GM23338 (cell line): ENCODE measurements around the gene MAP3K6. TPM values are rescaled to one million over a fixed set of nuclear protein-coding genes. Genes with fewer than 3 reads are reported as not detected.
"Not testable (repeated sequence)": the region's sequence is repeated elsewhere in the genome, so short reads cannot be mapped to it uniquely, and the experiment has no call there.

Source experiments
- ATAC-seq: fragments of 200-7000 bp; cut with Tn5 transposase; 3 replicates; pipeline ENCODE4 v1.9.1; 2020
- DNase-seq: peaks from one replicate; pipeline ENCODE4 v3.0.0-alpha.2; 2015; ENCODE audit warnings: low spot score
- H2AFZ ChIP-seq: fragments of 200-600 bp; sonication (generic); 2 replicates; pipeline ENCODE4 v1.8.0; 2016; ENCODE audit warnings: antibody characterized with exemption, mild to moderate bottlenecking, moderate library complexity
- H3F3A ChIP-seq: fragments of 200-600 bp; sonication (generic); replicated peaks from 2 replicates; pipeline ENCODE4 v1.8.0; 2017; ENCODE audit warnings: antibody characterized with exemption, mixed run types, low read depth
- H3K27ac ChIP-seq: fragments of 200-600 bp; sonication (generic); 2 replicates; pipeline ENCODE4 v1.6.1; 2016; ENCODE audit warnings: low read depth
- H3K27me3 ChIP-seq: fragments of 200-600 bp; sonication (generic); 2 replicates; pipeline ENCODE4 v1.8.0; 2016; ENCODE audit warnings: mild to moderate bottlenecking, mixed run types, moderate library complexity; ENCODE audit not compliant: insufficient read depth
- H3K36me3 ChIP-seq: fragments of 200-600 bp; sonication (generic); 2 replicates; pipeline ENCODE4 v1.8.0; 2016; ENCODE audit warnings: mild to moderate bottlenecking; ENCODE audit not compliant: insufficient read depth
- H3K4me1 ChIP-seq: fragments of 200-600 bp; sonication (generic); 2 replicates; pipeline ENCODE4 v1.8.0; 2016; ENCODE audit warnings: mild to moderate bottlenecking, moderate library complexity; ENCODE audit not compliant: insufficient read depth
- H3K4me2 ChIP-seq: fragments of 200-600 bp; sonication (generic); 2 replicates; pipeline ENCODE4 v1.7.1; 2017; ENCODE audit warnings: mixed run types
- H3K4me3 ChIP-seq: fragments of 200-600 bp; sonication (generic); 2 replicates; pipeline ENCODE4 v1.6.1; 2016; ENCODE audit warnings: mixed run types
- H3K79me2 ChIP-seq: fragments of 200-600 bp; sonication (generic); replicated peaks from 2 replicates; pipeline ENCODE4 v1.8.0; 2017; ENCODE audit warnings: mild to moderate bottlenecking; ENCODE audit not compliant: insufficient read depth
- H3K9me2 ChIP-seq: fragments of 200-600 bp; sonication (generic); 2 replicates; pipeline ENCODE4 v1.8.0; 2017; ENCODE audit not compliant: insufficient read depth
- H4K20me1 ChIP-seq: fragments of 200-600 bp; sonication (generic); replicated peaks from 2 replicates; pipeline ENCODE4 v1.8.0; 2017; ENCODE audit warnings: mild to moderate bottlenecking; ENCODE audit not compliant: insufficient read depth
- H3K27ac Mint-ChIP-seq: 2 replicates; pipeline ENCODE4 v1.8.0; 2020; ENCODE audit warnings: inconsistent platforms, mild to moderate bottlenecking, moderate library complexity, mixed read lengths
- H3K27me3 Mint-ChIP-seq: 3 replicates; pipeline ENCODE4 v1.8.0; 2022; ENCODE audit warnings: low read depth, mild to moderate bottlenecking, moderate library complexity, mixed read lengths, inconsistent platforms; ENCODE audit not compliant: insufficient read depth, poor library complexity
- H3K36me3 Mint-ChIP-seq: 3 replicates; pipeline ENCODE4 v1.8.0; 2021; ENCODE audit warnings: low read depth, mild to moderate bottlenecking, inconsistent platforms, moderate library complexity, mixed read lengths
- H3K4me1 Mint-ChIP-seq: 3 replicates; pipeline ENCODE4 v1.8.0; 2020; ENCODE audit warnings: mild to moderate bottlenecking, inconsistent platforms, mixed read lengths
- H3K4me3 Mint-ChIP-seq: 3 replicates; pipeline ENCODE4 v1.8.0; 2021; ENCODE audit warnings: moderate library complexity, mild to moderate bottlenecking, inconsistent platforms, mixed read lengths
- H3K9me3 Mint-ChIP-seq: 3 replicates; pipeline ENCODE4 v1.8.0; 2020; ENCODE audit warnings: moderate library complexity, mild to moderate bottlenecking, inconsistent platforms, mixed read lengths
- EZH2 ChIP-seq: fragments of 200-600 bp; sonication (generic); IDR thresholded peaks from one replicate; pipeline ENCODE4 v1.8.0; 2017; ENCODE audit warnings: antibody characterized with exemption, mild to moderate bottlenecking, low read depth; ENCODE audit not compliant: unreplicated experiment
- JUNB ChIP-seq: IDR thresholded peaks from one replicate; pipeline ENCODE4 v1.6.1; 2016; ENCODE audit warnings: antibody characterized with exemption; ENCODE audit not compliant: unreplicated experiment
- ZNF331 ChIP-seq: fragments of 250-450 bp; sonication (Bioruptor Pico); IDR thresholded peaks from 2 replicates; pipeline ENCODE4 v1.5.0; 2020; ENCODE audit warnings: low read depth, mild to moderate bottlenecking, moderate library complexity
- polyA plus RNA-seq: library from polyadenylated mRNA; unstranded; fragments of >200 nt; fragmentation: Nextera tagmentation; extraction: Ambion mirVana; gene quantifications from 2 replicates; pipeline ENCODE4 v1.2.1, GENCODE V29; 2016
- total RNA-seq: library from RNA; depleted of rRNA; stranded (reverse); fragments of >200 nt; shearing (Covaris generic); gene quantifications from 2 replicates; pipeline ENCODE4 v1.2.3, GENCODE V29; 2014
- TF ChIP-seq, protein P1 (sequence below): IDR thresholded peaks from one replicate; pipeline ENCODE4 v1.6.1; 2018; ENCODE audit warnings: antibody characterized with exemption; ENCODE audit not compliant: unreplicated experiment
- TF ChIP-seq, protein P2 (sequence below), 2 experiments: fragments of 200-600 bp in 1 of 2; sonication (generic) in 1 of 2; conservative IDR thresholded peaks; 2 replicates each; pipeline versions ENCODE4 v1.5.1 to v1.6.1; 2016 to 2017; ENCODE audit warnings: antibody characterized with exemption in 2 of 2, low read depth in 2 of 2, mild to moderate bottlenecking in 2 of 2, moderate library complexity in 1 of 2
- TF ChIP-seq, protein P3 (sequence below): IDR thresholded peaks from 2 replicates; pipeline ENCODE4 v1.6.1; 2016; ENCODE audit warnings: antibody characterized with exemption

MAP3K6 gene
- total and polyA plus RNA-seq, 2 experiments from 2014 or later = 8.2 to 10.6 TPM

DNA sequence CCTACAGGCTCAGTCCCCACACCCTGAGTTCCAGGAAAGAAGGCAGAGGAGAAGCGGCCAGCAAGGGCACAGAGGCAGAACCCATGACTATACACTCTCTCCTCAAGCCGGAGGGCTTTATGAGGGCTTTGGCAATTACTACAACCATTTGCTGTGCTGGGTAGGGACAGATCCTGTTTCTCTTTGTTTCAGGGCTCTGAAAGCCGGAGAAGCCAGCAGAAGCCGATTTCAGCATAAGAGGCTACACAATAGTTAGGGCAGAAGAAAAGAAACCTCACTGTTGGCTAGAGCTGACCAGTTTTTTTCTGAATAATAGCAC, 39.6 kb upstream of the MAP3K6 start (continued):
- TF ChIP-seq, protein P1, sequence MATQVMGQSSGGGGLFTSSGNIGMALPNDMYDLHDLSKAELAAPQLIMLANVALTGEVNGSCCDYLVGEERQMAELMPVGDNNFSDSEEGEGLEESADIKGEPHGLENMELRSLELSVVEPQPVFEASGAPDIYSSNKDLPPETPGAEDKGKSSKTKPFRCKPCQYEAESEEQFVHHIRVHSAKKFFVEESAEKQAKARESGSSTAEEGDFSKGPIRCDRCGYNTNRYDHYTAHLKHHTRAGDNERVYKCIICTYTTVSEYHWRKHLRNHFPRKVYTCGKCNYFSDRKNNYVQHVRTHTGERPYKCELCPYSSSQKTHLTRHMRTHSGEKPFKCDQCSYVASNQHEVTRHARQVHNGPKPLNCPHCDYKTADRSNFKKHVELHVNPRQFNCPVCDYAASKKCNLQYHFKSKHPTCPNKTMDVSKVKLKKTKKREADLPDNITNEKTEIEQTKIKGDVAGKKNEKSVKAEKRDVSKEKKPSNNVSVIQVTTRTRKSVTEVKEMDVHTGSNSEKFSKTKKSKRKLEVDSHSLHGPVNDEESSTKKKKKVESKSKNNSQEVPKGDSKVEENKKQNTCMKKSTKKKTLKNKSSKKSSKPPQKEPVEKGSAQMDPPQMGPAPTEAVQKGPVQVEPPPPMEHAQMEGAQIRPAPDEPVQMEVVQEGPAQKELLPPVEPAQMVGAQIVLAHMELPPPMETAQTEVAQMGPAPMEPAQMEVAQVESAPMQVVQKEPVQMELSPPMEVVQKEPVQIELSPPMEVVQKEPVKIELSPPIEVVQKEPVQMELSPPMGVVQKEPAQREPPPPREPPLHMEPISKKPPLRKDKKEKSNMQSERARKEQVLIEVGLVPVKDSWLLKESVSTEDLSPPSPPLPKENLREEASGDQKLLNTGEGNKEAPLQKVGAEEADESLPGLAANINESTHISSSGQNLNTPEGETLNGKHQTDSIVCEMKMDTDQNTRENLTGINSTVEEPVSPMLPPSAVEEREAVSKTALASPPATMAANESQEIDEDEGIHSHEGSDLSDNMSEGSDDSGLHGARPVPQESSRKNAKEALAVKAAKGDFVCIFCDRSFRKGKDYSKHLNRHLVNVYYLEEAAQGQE = no peak
- TF ChIP-seq ZNF331 (CRISPR knock-in tag) (no peak), JUNB (no peak), EZH2 (no peak)
- TF ChIP-seq, protein P2, sequence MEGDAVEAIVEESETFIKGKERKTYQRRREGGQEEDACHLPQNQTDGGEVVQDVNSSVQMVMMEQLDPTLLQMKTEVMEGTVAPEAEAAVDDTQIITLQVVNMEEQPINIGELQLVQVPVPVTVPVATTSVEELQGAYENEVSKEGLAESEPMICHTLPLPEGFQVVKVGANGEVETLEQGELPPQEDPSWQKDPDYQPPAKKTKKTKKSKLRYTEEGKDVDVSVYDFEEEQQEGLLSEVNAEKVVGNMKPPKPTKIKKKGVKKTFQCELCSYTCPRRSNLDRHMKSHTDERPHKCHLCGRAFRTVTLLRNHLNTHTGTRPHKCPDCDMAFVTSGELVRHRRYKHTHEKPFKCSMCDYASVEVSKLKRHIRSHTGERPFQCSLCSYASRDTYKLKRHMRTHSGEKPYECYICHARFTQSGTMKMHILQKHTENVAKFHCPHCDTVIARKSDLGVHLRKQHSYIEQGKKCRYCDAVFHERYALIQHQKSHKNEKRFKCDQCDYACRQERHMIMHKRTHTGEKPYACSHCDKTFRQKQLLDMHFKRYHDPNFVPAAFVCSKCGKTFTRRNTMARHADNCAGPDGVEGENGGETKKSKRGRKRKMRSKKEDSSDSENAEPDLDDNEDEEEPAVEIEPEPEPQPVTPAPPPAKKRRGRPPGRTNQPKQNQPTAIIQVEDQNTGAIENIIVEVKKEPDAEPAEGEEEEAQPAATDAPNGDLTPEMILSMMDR (conservative IDR thresholded peaks at IDR 0.05; ENCODE audit: low read depth in 2 of 2) = no peak
- TF ChIP-seq, protein P3, sequence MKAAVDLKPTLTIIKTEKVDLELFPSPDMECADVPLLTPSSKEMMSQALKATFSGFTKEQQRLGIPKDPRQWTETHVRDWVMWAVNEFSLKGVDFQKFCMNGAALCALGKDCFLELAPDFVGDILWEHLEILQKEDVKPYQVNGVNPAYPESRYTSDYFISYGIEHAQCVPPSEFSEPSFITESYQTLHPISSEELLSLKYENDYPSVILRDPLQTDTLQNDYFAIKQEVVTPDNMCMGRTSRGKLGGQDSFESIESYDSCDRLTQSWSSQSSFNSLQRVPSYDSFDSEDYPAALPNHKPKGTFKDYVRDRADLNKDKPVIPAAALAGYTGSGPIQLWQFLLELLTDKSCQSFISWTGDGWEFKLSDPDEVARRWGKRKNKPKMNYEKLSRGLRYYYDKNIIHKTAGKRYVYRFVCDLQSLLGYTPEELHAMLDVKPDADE = no peak

DNA sequence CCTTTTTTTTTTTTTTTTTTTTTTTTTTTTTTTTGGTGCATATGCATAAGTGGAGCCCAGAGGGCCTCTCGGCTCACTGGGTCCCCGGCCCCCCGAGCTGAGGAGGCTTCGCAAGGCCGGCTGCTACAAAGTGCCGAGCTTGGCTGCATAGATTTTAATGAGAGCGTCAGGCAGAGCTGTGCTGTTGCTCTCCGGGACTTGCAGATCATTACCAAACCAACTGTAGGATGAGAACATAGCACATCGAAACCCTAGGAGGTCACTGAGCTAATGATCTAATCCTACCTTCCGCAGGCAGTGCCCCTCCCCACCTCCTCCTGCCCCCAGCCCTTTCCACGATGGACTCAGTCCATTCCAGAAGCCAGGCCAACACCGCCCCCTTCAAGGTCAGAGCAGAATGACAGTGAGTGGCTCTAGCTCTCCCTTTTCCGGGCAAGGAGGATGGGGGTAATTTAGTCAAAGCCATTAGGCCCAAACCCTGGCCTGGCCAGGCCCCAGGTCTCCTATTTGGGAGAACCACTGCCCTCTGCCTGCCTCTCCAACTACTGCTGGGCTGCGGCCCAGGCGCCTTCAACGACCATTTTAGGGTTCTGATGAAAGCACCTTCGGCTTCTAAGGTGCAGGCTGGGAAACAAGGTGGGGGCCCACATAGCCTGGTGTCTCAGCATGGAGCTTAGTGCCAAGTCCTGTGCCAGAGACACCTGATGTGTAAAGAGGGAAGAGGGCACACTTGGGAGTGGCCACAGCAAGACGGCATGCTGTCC, 39.0 kb upstream of the MAP3K6 start:
- Mint-ChIP-seq H3K4me3 (peak overlapping the region; percentile 21; the same call in 1 of the 3 replicates), H3K4me1 (peaks cover 51% of the 10 kb centered on the region), H3K36me3 (peaks cover 37% of the 10 kb centered on the region), H3K27ac (peak overlapping the region; percentile 92)
- ATAC-seq (peak; percentile 69), DNase-seq (peak; percentile 70)
- Histone ChIP-seq H3K27ac (peak overlapping the region; percentile 88), H3K4me2 (peak overlapping the region; percentile 38; the same call in 1 of the 2 replicates), H3K4me1 (peaks cover 35% of the 10 kb centered on the region), H3F3A (peaks cover 20% of the 10 kb centered on the region)
- TF ChIP-seq, protein P2 (conservative IDR thresholded peaks at IDR 0.05; ENCODE audit: low read depth in 2 of 2) = peak; percentile 20 to 51; a peak in 3 of 4 replicates
- not testable (repeated sequence) for H2AFZ ChIP-seq, H3K4me3 ChIP-seq, H4K20me1 ChIP-seq, H3K9me3 Mint-ChIP-seq, H3K27me3 Mint-ChIP-seq, H3K79me2 ChIP-seq, H3K27me3 ChIP-seq, H3K9me2 ChIP-seq, H3K36me3 ChIP-seq
